ENCODE measurements around the gene WDFY1. TPM values are rescaled to one million over a fixed set of nuclear protein-coding genes. Genes with fewer than 3 reads are reported as not detected.

Gene WDFY1
- total RNA-seq, 3 donors from 2014 or later = 45.2 to 57.6 (median 46.2) TPM

GRCh38 chr2:223860809-223861738, 84.1 kb downstream of the WDFY1 start:
- intact Hi-C loops (cut with DNase I; ENCODE audit: low total_unique reads) = no loop called here
- DNase-seq (ENCODE audit: low spot score in 2 of 2) = no peak
- Histone ChIP-seq H3K9me3 (no peaks in the 10 kb centered on the region), H3K4me3 (no peak overlapping the region), H3K36me3 (no peaks in the 10 kb centered on the region), H3K27ac (no peak overlapping the region), H3K4me1 (no peaks in the 10 kb centered on the region), H3K27me3 (no peaks in the 10 kb centered on the region)
- no peak for TF ChIP-seq POLR2AphosphoS5 (IDR thresholded peaks at IDR 0.05)
- no peak for TF ChIP-seq CTCF (IDR thresholded peaks at IDR 0.05)
- TF ChIP-seq POLR2A (IDR thresholded peaks at IDR 0.05) = no peak

GRCh38 chr2:223859070-223859469, 86.1 kb downstream of the WDFY1 start:
- TF ChIP-seq POLR2A (IDR thresholded peaks at IDR 0.05) = no peak
- TF ChIP-seq POLR2AphosphoS5 (IDR thresholded peaks at IDR 0.05) = no peak
- no peak for TF ChIP-seq CTCF (IDR thresholded peaks at IDR 0.05)
- no peak overlapping the region for H3K4me3 ChIP-seq
- H3K36me3 ChIP-seq = no peaks in the 10 kb centered on the region
- intact Hi-C loops (cut with DNase I; ENCODE audit: low total_unique reads) = no loop called here
- H3K27me3 ChIP-seq = no peaks in the 10 kb centered on the region
- no peaks in the 10 kb centered on the region for H3K4me1 ChIP-seq
- H3K9me3 ChIP-seq = no peaks in the 10 kb centered on the region
- no peak overlapping the region for H3K27ac ChIP-seq
- no peak for DNase-seq (ENCODE audit: low spot score in 2 of 2)

GRCh38 chr2:223856584-223856983, 88.6 kb downstream of the WDFY1 start:
- Histone ChIP-seq H3K27me3 (no peaks in the 10 kb centered on the region), H3K27ac (no peak overlapping the region), H3K36me3 (no peaks in the 10 kb centered on the region), H3K9me3 (no peaks in the 10 kb centered on the region), H3K4me1 (no peaks in the 10 kb centered on the region), H3K4me3 (no peak overlapping the region)
- intact Hi-C loops (cut with DNase I; ENCODE audit: low total_unique reads) = no loop called here
- no peak for DNase-seq (ENCODE audit: low spot score in 2 of 2)
- TF ChIP-seq POLR2AphosphoS5 (IDR thresholded peaks at IDR 0.05) = no peak
- no peak for TF ChIP-seq POLR2A (IDR thresholded peaks at IDR 0.05)
- no peak for TF ChIP-seq CTCF (IDR thresholded peaks at IDR 0.05)

DNA sequence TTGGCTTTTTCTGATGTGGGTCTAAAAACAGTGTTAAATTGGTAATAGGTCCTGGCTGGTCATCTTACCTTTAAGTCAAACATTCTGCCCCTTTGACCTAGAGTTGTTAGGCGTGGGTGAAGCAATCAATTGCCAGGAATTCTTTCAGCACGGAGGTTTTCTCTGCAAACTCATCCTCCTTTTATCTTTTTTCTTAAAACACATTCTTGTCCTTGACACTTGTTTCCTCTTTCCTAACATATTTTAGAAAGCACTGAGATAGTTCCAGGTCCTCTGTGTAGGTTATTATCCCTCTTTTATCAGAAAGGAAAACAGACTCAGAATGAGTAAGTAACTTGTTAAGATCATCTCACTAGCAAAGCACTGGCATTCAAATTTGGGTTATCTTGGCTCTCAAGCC, 89.1 kb downstream of the WDFY1 start:
- Histone ChIP-seq H3K36me3 (no peaks in the 10 kb centered on the region), H3K27me3 (no peaks in the 10 kb centered on the region), H3K27ac (no peak overlapping the region), H3K4me3 (no peak overlapping the region), H3K4me1 (no peaks in the 10 kb centered on the region), H3K9me3 (no peaks in the 10 kb centered on the region)
- intact Hi-C loops (cut with DNase I; ENCODE audit: low total_unique reads) = no loop called here
- TF ChIP-seq POLR2A (IDR thresholded peaks at IDR 0.05) (no peak), POLR2AphosphoS5 (IDR thresholded peaks at IDR 0.05) (no peak), CTCF (IDR thresholded peaks at IDR 0.05) (no peak)
- DNase-seq (ENCODE audit: low spot score in 2 of 2) = no peak

GRCh38 chr2:223855426-223855825, 89.7 kb downstream of the WDFY1 start:
- Histone ChIP-seq H3K4me3 (no peak overlapping the region), H3K4me1 (no peaks in the 10 kb centered on the region), H3K27ac (no peak overlapping the region), H3K36me3 (no peaks in the 10 kb centered on the region), H3K9me3 (no peaks in the 10 kb centered on the region), H3K27me3 (no peaks in the 10 kb centered on the region)
- intact Hi-C loops (cut with DNase I; ENCODE audit: low total_unique reads) = no loop called here
- TF ChIP-seq POLR2AphosphoS5 (IDR thresholded peaks at IDR 0.05) (no peak), CTCF (IDR thresholded peaks at IDR 0.05) (no peak), POLR2A (IDR thresholded peaks at IDR 0.05) (no peak)
- DNase-seq (ENCODE audit: low spot score in 2 of 2) = no peak
